Cardiac fibroblast (primary cell): Measurements from ENCODE around the gene FAM9C.

Experiments
- DNase-seq, 2 donors: peaks; one replicate each; pipeline versions ENCODE4 v3.0.0 to v3.0.0-alpha.2; 2010; ENCODE audit warnings: low read depth in 2 of 2
- H3K4me3 ChIP-seq, 2 donors: replicated peaks in 1 of 2; 1 replicate in 1 of 2; 2 replicates in 1 of 2; pipeline ENCODE4 v1.5.1; 2011; ENCODE audit warnings: low read depth in 2 of 2, low read length in 2 of 2, mild to moderate bottlenecking in 2 of 2, moderate library complexity in 1 of 2
- CTCF ChIP-seq: IDR thresholded peaks from one replicate; pipeline ENCODE4 v1.5.1; 2011; ENCODE audit warnings: low read depth, mild to moderate bottlenecking, low read length, inconsistent platforms

Gene FAM9C

GRCh38 chrX:13044441-13044840 lies at the start of gene FAM9C:
FAM9C (minus strand) TSS chrX:13044620; CDS start chrX:13043789, 831 bp downstream.
- TF ChIP-seq CTCF, result no peak
- no peak for DNase-seq
- no peak within 1 kb of the TSS for H3K4me3 ChIP-seq

GRCh38 chrX:13093529-13094140 lies 49.2 kb upstream of the FAM9C start:
- TF ChIP-seq CTCF, result no peak
- DNase-seq, result no peak

GRCh38 chrX:13092455-13092941 lies 48.1 kb upstream of the FAM9C start:
- H3K4me3 ChIP-seq, result no peak overlapping the region
- DNase-seq, result no peak
- TF ChIP-seq CTCF, result no peak

More at GRCh38 chrX:13093529-13094140, 49.2 kb upstream of the FAM9C start:
- H3K4me3 ChIP-seq, result no peak overlapping the region

- peak in 1 of 2 donors; percentile 36 for DNase-seq
- TF ChIP-seq CTCF, result no peak
- H3K4me3 ChIP-seq, result no peak overlapping the region
Measured at GRCh38 chrX:13091111-13091765, 46.8 kb upstream of the FAM9C start.

GRCh38 chrX:13090339-13091110 lies 46.1 kb upstream of the FAM9C start:
- no peak for TF ChIP-seq CTCF
- DNase-seq, result peak in 1 of 2 donors; percentile 50
- no peak overlapping the region for H3K4me3 ChIP-seq

GRCh38 chrX:13090027-13090338 lies 45.6 kb upstream of the FAM9C start:
- DNase-seq, result no peak
- no peak for TF ChIP-seq CTCF
- no peak overlapping the region for H3K4me3 ChIP-seq
